HG03575 (cell line): ENCODE results near the gene CHRNA9.
"Not testable (repeated sequence)": the region's sequence is repeated elsewhere in the genome, so short reads cannot be mapped to it uniquely, and the experiment has no call there.

Experiments used
- ATAC-seq: cut with Tn5 transposase; IDR thresholded peaks from one replicate; pipeline ENCODE4 v1.9.1; 2021; ENCODE audit not compliant: unreplicated experiment, insufficient number of reproducible peaks, low FRiP score; ENCODE audit errors: extremely low read depth

Gene CHRNA9

DNA sequence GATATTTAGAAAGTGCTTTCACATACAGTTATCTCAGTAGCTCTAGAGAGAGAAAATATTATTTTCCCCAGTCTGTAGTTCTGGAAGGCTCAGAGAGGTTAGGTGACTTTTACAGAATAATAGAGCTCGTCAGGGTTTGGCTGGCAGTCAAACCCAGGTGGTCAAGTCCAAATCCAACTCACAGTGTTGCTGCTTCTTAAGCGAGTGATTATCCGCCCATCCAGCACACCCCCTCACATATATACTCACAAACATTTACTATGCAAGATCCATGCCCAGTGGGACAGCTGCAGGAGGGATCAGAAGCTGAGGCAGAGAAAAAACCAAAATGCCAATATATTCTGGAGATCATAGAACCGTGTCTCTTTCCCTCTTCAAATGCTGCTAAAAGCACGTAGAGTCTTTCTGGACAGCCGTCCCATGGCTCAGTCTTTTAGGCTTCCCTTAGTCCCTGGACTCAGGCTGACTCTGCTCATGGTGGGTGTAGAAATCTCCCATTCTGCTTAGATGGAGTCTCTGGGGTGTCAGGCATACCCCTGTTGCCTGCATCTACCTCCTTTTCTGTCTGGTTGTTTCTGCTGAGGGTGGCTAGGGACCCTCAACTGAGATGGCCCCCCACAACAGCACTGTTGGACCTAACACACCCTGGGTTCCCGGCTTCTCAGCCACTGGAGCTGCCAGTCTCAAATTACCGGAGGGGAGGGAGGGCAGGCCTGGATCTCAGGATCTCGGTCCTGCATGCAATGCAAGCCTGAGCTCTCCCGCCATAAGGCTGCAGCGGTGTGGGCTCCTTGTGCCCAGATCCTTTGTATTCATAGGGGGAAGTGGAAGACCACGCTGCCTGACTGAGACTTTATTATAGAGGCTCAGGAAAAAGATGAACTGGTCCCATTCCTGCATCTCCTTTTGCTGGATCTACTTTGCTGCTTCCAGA is at the start of gene CHRNA9:
TSS of gene CHRNA9 (plus strand) at position 743 of the 934 bp plus-strand sequence. CDS start at position 878, 135 bp downstream.
- no peak for ATAC-seq

GRCh38 chr4:40285692-40286091 is 49.4 kb upstream of the CHRNA9 start:
- ATAC-seq = no peak

DNA sequence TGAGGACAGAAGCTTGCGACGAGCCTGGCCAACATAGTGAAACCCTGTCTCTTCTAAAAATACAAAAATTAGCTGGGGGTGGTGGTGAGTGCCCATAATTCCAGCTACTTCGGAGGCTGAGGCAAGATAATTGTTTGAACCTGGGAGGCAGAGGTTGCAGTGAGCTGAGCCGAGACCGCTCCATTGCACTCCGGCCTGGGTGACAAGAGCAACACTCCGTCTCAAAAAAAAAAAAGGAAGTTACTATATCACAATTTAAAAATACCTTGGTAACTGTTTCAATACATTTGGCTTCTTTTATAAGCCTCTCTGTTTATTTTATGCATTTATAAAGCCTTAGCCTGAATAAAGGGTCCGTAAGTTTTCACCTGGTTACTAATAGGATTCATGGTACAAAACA is 46.6 kb upstream of the CHRNA9 start:
- ATAC-seq = no peak

DNA sequence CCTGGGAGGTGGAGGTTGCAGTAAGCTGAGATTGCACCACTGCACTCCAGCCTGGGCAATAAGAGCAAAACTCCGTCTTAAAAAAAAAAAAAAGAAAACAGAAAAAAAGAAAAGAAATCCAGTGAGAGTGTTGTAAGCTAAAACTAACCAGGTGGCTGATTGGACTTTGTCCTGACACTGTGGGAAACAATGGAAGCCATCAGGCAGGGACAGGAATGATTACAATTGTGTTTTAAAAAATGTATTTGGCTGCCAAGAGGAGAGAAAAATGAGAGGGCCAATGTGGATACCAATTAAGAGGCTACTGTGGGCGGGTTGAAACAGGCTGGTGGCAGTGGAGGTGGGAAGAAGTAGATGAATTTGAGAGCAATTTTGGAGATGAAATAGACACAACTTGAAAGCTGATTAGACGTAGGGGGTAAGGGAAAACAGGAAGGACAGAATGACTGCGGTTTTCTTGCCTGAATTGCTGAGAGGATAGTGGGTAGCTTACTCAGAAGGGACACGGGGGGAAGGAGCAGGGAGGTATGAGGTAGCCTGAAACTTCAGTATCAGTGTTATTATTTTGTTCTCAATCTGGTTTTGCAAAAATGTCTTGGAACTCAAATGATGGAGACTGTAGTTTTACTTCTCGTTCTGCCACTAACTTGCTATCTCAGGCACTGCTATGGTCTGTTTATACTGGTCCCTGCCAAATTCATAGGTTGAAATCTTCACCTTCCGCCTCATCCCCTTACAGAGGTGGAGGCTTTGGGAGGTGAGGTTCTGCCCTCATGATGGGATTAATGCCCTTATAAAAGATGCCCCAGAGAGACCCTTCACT is 45.6 kb upstream of the CHRNA9 start:
- no peak for ATAC-seq

DNA sequence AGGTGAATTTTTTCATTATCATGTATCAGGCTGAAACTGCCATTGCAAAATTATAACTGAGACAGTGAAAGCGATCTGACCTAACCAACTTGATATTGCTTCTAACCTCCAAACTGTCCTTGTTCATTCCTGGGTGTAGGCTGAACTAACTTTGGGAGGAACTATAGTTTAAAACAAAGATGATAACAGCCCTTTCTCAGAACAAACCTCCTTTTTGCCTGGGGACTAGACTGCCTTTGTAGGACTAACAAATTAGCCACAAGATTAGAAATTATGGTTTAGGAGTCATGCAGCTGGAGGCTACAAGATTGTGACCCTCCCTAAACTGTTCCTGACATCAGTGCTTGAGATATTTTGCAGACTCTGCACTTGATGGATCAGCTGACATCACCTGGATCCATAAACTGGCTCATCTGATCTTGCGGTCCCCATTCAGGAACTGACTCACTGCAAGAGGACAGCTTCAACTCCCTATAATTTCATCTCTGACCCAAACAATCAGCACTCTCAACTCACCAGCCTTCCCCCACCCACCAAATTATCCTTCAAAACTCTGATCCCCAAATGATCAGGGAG is 44.4 kb upstream of the CHRNA9 start:
- ATAC-seq = not testable (repeated sequence)

GRCh38 chr4:40292313-40292759 is 42.8 kb upstream of the CHRNA9 start:
- no peak for ATAC-seq

- no peak for ATAC-seq
Observed at GRCh38 chr4:40294339-40294738, 40.8 kb upstream of the CHRNA9 start.

DNA sequence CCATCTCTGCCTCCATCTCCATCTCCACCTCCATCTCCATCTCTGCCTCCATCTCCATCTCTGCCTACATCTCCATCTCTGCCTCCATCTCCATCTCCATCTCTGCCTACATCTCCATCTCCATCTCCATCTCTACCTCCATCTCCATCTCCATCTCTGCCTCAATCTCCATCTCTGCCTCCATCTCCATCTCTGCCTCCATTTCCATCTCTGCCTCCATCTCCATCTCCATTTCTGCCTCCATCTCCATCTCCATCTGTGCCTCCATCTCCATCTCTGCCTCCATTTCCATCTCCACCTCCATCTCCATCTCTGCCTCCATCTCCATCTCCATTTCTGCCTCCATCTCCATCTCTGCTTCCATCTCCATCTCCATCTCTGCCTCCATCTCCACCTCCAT is 40.1 kb upstream of the CHRNA9 start:
- ATAC-seq = not testable (repeated sequence)

- no peak for ATAC-seq
Observed at GRCh38 chr4:40295572-40295971, 39.6 kb upstream of the CHRNA9 start.

- no peak for ATAC-seq
Observed at GRCh38 chr4:40299126-40299525, 36.0 kb upstream of the CHRNA9 start.

GRCh38 chr4:40299811-40300292 is 35.3 kb upstream of the CHRNA9 start:
- no peak for ATAC-seq

DNA sequence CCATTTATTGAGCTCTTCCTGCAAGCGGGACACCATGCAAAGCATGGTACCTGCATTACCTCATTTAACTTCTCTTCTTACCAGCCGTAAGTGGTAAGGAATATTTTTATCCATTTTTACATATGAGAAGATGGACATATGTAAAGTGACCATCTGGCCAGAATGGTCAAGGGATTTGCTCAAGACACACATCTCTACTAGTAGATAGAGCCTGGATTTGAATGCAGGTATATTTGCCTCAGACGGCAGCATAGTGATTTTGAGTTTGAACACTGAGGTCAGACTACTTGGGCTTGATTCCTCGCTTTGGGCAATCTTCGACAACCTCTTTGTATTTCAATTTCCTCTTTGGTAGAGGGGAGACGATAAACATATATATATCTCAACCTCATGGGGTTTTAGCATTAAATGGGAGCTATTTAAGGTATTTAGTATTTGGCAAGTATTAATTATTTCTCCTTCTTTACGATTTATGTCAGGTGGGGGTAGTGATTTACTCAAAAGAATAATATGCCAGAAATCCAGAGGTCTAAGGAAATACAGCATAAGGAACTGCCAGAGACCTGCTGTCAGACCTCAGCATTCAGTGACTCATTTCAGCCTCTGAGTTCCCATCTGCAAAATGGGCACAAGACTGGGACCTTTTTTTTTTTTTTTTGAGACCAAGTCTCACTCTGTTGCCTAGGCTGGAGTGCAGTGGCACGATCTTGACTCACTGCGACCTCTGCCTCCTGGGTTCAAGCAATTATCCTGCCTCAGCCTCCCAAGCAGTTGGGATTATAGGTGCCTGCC is 34.6 kb upstream of the CHRNA9 start:
- no peak for ATAC-seq

- ATAC-seq = peak; percentile 40
Observed at GRCh38 chr4:40301603-40302002, 33.5 kb upstream of the CHRNA9 start.

DNA sequence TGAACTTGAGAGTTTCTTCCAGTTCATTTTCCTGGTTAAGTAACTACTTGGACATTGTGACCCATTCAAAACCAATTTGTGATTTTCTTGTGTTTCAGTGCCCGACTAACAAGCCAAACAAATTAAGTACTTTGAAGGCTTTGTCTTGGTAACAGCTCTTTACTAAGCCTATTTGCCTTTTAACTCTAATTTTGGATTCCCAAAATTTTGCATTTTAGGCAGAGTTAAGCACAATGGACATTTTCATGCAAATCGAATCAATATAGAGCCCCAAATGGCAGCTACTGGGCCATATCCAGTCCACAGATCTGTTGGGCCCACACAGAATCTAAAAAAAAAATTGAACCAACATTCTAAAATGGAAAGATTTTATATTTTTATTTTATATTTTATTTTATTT is 31.4 kb upstream of the CHRNA9 start:
- ATAC-seq = no peak

DNA sequence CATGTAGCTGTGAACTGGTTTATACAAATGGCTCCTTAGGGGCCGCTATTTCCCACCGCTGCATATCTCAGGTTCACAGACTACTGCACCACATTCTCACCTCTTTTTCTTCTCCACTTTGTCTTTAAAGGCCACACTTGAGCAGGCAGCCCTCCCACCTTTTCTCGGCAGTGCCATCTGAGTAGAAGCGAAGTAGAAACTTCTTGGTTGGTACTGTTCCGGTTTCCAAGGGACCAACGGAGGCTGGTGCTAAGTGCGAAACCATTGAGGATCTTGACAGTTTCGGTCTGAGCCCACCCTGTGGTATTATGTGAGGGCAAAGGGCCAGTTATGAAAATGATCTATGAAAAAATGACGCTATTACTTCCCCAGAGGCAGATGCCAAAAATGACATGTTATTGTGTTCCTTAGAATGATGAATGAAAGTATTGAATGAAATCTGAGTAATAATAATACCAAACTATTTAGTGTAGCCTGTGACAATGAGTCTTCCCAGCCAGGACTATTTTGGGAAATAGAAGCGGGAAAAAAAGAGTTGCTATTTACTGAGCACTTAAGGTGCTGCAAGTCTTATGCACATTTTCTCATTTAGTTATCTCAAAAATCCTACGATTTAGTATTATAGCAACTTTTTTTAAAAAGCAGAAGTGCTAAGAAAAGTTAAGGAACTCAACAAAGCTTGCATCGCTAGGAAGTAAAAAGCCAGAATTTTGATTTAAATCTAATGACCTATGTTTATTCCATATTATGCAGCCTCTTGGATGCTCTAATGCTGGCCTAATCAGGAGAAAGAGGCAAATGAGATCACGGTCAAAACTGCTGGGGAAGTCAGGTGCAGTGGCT is 29.6 kb upstream of the CHRNA9 start:
- ATAC-seq = no peak

DNA sequence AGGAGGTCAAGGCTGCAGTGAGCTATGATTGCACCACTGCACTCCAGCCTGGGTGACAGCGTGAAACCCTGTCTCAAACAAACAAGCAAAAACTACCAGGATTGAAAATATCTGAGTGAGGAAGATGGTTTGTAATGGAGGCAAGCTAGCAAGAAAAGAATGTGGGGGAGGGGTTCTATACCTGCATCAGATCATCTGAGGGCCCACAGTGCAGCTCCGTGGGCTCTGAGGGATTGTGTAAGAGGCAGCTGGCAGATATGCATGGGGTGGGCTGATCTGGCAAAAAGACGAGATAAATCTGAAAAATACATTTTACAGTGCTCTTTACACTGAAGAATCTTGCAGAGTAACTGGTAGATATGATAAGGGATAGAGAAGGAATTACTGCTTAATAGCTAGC is 28.9 kb upstream of the CHRNA9 start:
- ATAC-seq = no peak

- ATAC-seq = no peak
Observed at GRCh38 chr4:40306976-40307375, 28.2 kb upstream of the CHRNA9 start.
